Suprapubic skin (tissue), 4 donors: ENCODE results near the gene CTNNBIP1. TPM values are rescaled to one million over a fixed set of nuclear protein-coding genes. Genes with fewer than 3 reads are reported as not detected.

Experiments used
- DNase-seq, 2 donors: peaks; one replicate each; pipeline ENCODE4 v3.0.0-alpha.2; 2019; ENCODE audit warnings: low spot score in 2 of 2
- H3K27ac ChIP-seq: fragments of 200-600 bp; sonication (generic); one replicate; pipeline ENCODE4 v1.5.1; 2019
- H3K27me3 ChIP-seq: fragments of 200-600 bp; sonication (generic); one replicate; pipeline ENCODE4 v1.5.1; 2019
- H3K36me3 ChIP-seq: fragments of 200-600 bp; sonication (generic); one replicate; pipeline ENCODE4 v1.5.1; 2019
- H3K4me1 ChIP-seq: fragments of 200-600 bp; sonication (generic); one replicate; pipeline ENCODE4 v1.5.1; 2019
- H3K4me3 ChIP-seq: fragments of 200-600 bp; sonication (generic); one replicate; pipeline ENCODE4 v1.5.1; 2019; ENCODE audit warnings: mild to moderate bottlenecking
- H3K9me3 ChIP-seq: fragments of 200-600 bp; sonication (generic); one replicate; pipeline ENCODE4 v1.5.1; 2019
- EP300 ChIP-seq: sonication (generic); formaldehyde crosslinking; IDR thresholded peaks from one replicate; pipeline ENCODE4 v1.6.1; 2017; ENCODE audit warnings: antibody characterized with exemption
- POLR2A ChIP-seq, 2 donors: fragments of 450-650 bp; IDR thresholded peaks; one replicate each; pipeline ENCODE4 v1.6.1; 2017; ENCODE audit warnings: antibody characterized with exemption in 2 of 2, mild to moderate bottlenecking in 2 of 2, moderate library complexity in 2 of 2
- POLR2AphosphoS5 ChIP-seq, 3 donors: sonication (generic); formaldehyde crosslinking; IDR thresholded peaks; one replicate each; pipeline ENCODE4 v1.6.1; 2017; ENCODE audit warnings: antibody characterized with exemption in 3 of 3
- whole genome bisulfite sequencing: methylation state at CpG from one replicate; pipeline ENCODE4 v1.1.5; 2018; 5-methylcytosine and 5-hydroxymethylcytosine counted together
- total RNA-seq, 4 donors: library from RNA; depleted of rRNA; stranded (reverse); fragments of >200 nt; gene quantifications; one replicate each; pipeline ENCODE4 v1.1.0, GENCODE V29; 2016
- TF ChIP-seq, protein P1 (sequence below), 2 donors: fragments of 200-600 bp in 1 of 2; fragments of 450-650 bp in 1 of 2; sonication (generic) in 1 of 2; IDR thresholded peaks; one replicate each; pipeline ENCODE4 v1.5.1; 2016 to 2019; ENCODE audit warnings: antibody characterized with exemption in 2 of 2, mild to moderate bottlenecking in 1 of 2, moderate library complexity in 1 of 2

CTNNBIP1 gene
- total RNA-seq, 4 donors from 2014 or later = 197 to 538 (median 406) TPM

DNA sequence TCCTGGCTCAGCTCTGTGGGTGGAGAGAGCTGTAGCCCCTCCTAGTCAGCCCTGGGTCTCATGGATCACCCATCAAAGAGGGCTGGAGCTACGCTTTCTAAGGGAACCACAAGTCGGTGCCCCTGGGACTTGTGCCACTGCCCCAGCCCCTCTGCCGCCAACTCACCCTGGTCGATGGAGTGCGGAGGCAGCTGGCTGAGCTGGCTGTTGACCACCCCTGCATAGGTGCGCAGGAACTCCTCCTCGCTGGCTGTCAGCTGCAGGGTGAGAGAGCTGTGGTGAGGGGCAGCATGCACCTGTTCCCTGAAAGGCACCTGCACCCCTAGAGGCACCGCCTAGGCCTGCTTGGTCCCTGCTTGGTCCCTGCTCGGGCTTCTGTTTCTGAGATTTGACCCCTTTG is 39.0 kb downstream of the CTNNBIP1 start:
- 84% methylated on average over 2 of the region's 9 CpGs for whole genome bisulfite sequencing
- Histone ChIP-seq H3K36me3 (peaks cover 57% of the 10 kb centered on the region), H3K27ac (peak overlapping the region; percentile 83), H3K27me3 (no peaks in the 10 kb centered on the region), H3K9me3 (no peaks in the 10 kb centered on the region), H3K4me1 (peaks cover 80% of the 10 kb centered on the region), H3K4me3 (no peak overlapping the region)
- TF ChIP-seq POLR2AphosphoS5 (IDR thresholded peaks at IDR 0.05) (no peak), EP300 (no peak), POLR2A (IDR thresholded peaks at IDR 0.05) (no peak)
- TF ChIP-seq, protein P1, sequence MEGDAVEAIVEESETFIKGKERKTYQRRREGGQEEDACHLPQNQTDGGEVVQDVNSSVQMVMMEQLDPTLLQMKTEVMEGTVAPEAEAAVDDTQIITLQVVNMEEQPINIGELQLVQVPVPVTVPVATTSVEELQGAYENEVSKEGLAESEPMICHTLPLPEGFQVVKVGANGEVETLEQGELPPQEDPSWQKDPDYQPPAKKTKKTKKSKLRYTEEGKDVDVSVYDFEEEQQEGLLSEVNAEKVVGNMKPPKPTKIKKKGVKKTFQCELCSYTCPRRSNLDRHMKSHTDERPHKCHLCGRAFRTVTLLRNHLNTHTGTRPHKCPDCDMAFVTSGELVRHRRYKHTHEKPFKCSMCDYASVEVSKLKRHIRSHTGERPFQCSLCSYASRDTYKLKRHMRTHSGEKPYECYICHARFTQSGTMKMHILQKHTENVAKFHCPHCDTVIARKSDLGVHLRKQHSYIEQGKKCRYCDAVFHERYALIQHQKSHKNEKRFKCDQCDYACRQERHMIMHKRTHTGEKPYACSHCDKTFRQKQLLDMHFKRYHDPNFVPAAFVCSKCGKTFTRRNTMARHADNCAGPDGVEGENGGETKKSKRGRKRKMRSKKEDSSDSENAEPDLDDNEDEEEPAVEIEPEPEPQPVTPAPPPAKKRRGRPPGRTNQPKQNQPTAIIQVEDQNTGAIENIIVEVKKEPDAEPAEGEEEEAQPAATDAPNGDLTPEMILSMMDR (IDR thresholded peaks at IDR 0.05) = no peak
- DNase-seq = no peak

DNA sequence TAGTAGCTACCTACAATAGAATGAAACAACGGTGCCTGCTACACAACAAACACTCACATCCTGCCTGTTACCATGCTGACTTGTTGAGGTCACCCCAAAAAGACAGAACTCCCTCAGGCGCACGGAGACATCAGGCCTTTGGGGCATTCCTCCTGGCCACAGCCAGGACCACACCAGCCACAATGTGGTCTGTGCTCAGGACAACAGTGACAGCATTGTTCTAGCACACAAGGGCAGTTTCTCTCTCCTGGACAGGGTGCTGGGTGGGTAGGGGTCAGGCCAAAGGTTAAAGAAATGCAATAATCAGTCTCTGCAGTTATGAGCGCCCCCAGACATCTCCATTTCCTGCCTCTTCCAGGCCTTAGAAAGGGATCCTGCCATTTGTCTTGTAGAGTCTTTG is 39.5 kb downstream of the CTNNBIP1 start:
- DNase-seq = no peak
- Histone ChIP-seq H3K27me3 (no peaks in the 10 kb centered on the region), H3K9me3 (no peaks in the 10 kb centered on the region), H3K4me3 (no peak overlapping the region), H3K27ac (peak overlapping the region; percentile 83), H3K36me3 (peaks cover 61% of the 10 kb centered on the region), H3K4me1 (peaks cover 78% of the 10 kb centered on the region)
- TF ChIP-seq, protein P1 (IDR thresholded peaks at IDR 0.05) = no peak
- no peak for TF ChIP-seq POLR2AphosphoS5 (IDR thresholded peaks at IDR 0.05)
- TF ChIP-seq POLR2A (IDR thresholded peaks at IDR 0.05) = no peak
- no peak for TF ChIP-seq EP300
- 81% methylated on average over 4 of the region's 4 CpGs for WGBS

GRCh38 chr1:9869831-9870251 is 40.2 kb downstream of the CTNNBIP1 start:
- Histone ChIP-seq H3K9me3 (no peaks in the 10 kb centered on the region), H3K36me3 (peaks cover 61% of the 10 kb centered on the region), H3K4me3 (no peak overlapping the region), H3K4me1 (peaks cover 71% of the 10 kb centered on the region), H3K27ac (peak overlapping the region; percentile 83), H3K27me3 (no peaks in the 10 kb centered on the region)
- no peak for TF ChIP-seq EP300
- TF ChIP-seq POLR2A (IDR thresholded peaks at IDR 0.05) = no peak
- TF ChIP-seq, protein P1 (IDR thresholded peaks at IDR 0.05) = no peak
- peak in 1 of 2 donors; percentile 75 for DNase-seq
- WGBS = 33% methylated on average over 11 of the region's 13 CpGs

DNA sequence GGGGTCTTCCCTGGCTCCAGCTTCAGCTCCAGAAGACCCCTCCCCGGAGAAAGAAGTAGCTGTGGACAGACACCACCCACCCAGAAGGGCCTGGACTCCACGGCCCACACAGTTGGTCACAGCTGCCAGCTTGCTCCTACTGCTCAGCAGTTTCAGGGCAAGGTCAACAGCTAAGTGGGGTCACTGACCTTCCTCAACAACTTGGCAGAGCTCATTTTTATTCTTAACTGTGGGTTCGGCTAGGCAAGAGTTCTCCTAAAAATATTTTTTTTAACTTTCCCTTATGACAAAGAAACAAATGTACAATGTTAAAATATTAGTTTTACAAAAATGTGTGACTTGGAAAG is 41.9 kb downstream of the CTNNBIP1 start:
- H3K4me1 ChIP-seq = peaks cover 71% of the 10 kb centered on the region
- no peak for DNase-seq
- TF ChIP-seq EP300 (no peak), POLR2AphosphoS5 (IDR thresholded peaks at IDR 0.05) (no peak), POLR2A (IDR thresholded peaks at IDR 0.05) (no peak)
- TF ChIP-seq, protein P1 (IDR thresholded peaks at IDR 0.05) = no peak
- H3K4me3 ChIP-seq = no peak overlapping the region
- WGBS = 74% methylated on average over 3 of the region's 3 CpGs
- H3K36me3 ChIP-seq = peaks cover 66% of the 10 kb centered on the region
- no peaks in the 10 kb centered on the region for H3K9me3 ChIP-seq
- no peaks in the 10 kb centered on the region for H3K27me3 ChIP-seq
- peak overlapping the region; percentile 83 for H3K27ac ChIP-seq

GRCh38 chr1:9867408-9868243 is 42.4 kb downstream of the CTNNBIP1 start:
- 70% methylated on average over 8 of the region's 15 CpGs for WGBS

More at GRCh38 chr1:9867408-9868243, 42.4 kb downstream of the CTNNBIP1 start:
- no peak for TF ChIP-seq EP300
- no peak for TF ChIP-seq POLR2A (IDR thresholded peaks at IDR 0.05)
- TF ChIP-seq, protein P1 (IDR thresholded peaks at IDR 0.05) = peak; percentile 94 to 95
- H3K36me3 ChIP-seq = peaks cover 70% of the 10 kb centered on the region
- peak; percentile 88 to 89 for DNase-seq
- H3K4me3 ChIP-seq = no peak overlapping the region
- no peaks in the 10 kb centered on the region for H3K9me3 ChIP-seq
- no peak overlapping the region for H3K27ac ChIP-seq
- H3K27me3 ChIP-seq = no peaks in the 10 kb centered on the region
- peaks cover 66% of the 10 kb centered on the region for H3K4me1 ChIP-seq
